SK-MEL-5 (cell line): ENCODE measurements around the gene REV1. TPM values are rescaled to one million over a fixed set of nuclear protein-coding genes. Genes with fewer than 3 reads are reported as not detected.
"Not testable (repeated sequence)": the region's sequence is repeated elsewhere in the genome, so short reads cannot be mapped to it uniquely, and the experiment has no call there.

Experiments used
- DNase-seq: peaks from one replicate; pipeline ENCODE4 v3.0.0-alpha.2; 2016; ENCODE audit warnings: low read depth, low spot score
- in situ Hi-C: cut with HindIII; loops from 2 replicates; pipeline ENCODE4 v1.10.0; 2016; ENCODE audit warnings: low sequenced_read_pairs, high pct_unique_total_duplicates, low pct_unique_long_range_greater_than_20kb
- polyA plus RNA-seq, 2 experiments: library from polyadenylated mRNA; depleted of rRNA; stranded (reverse); fragments of >200 nt; gene quantifications; 2 replicates each; pipeline ENCODE4 v1.2.3, GENCODE V29; 2015
- total RNA-seq: library from RNA; depleted of rRNA; stranded (reverse); fragments of >200 nt; shearing (Covaris generic); gene quantifications from 2 replicates; pipeline ENCODE4 v1.2.3, GENCODE V29; 2014; rRNA removed

REV1 gene
- 17.7 and 19.1 TPM in 2 replicates for total RNA-seq
- 9.5 and 10.2 TPM in 2 replicates for polyA plus RNA-seq (2015; cell fraction: cytosol; rRNA removed)
- 128 and 132 TPM in 2 replicates for polyA plus RNA-seq (2015; cell fraction: nucleus; rRNA removed)

- DNase-seq = peak; percentile 91
- in situ Hi-C loops = no loop called here
These were observed at the start of gene REV1 for GRCh38 chr2:99489761-99490622. Gene REV1 (minus strand): TSS chr2:99490017. CDS start chr2:99464975, 25,042 bp downstream.

DNA sequence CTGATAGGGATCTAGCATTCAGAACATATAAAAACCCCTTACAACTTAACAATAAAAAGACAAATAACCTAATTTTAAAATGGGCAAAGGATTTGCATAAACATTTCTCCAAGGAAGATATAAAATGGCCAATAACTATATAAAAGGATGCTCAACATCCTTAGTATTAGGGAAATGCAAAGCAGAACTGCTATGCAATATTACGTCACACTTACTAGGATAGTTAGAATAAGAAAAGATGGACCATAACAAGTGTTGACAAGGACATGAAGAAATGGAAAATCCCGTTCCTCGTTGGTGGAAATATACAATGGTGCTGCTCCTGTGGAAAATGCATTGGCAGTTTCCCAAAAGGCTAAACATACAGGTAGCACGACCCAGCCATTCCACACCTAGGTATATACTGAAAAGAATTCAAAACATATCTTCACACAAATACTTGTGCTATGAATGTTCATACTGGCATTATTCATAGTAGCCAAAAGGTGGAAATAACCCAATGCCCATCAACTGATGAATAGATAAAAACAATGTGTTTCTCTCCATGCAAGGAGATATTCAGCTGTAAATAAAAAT lies 48.2 kb upstream of the REV1 start:
- in situ Hi-C loops = no loop called here

DNA sequence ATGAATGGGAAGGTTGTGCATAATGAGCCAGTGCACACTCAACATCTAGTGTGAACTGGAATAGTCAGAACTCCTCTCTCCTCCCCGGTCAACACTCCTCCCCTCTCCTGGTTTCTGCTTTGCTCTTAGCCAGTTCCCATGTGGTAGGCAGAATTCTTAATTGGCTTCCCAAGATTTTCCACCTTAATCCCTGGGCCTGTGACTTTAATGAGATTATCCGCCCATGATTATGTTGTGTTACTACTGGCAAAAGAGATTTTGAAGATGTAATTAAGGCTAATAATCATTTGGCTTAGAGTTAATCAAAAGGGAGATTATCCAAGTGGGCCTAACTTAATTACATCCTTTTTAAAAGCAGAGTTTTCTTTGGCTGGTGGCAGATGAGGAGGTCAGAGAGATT lies 34.2 kb upstream of the REV1 start:
- in situ Hi-C loops = no loop called here
- no peak for DNase-seq

More for the DNA sequence above, 48.2 kb upstream of the REV1 start:
- no peak for DNase-seq

GRCh38 chr2:99522157-99522556 lies 32.3 kb upstream of the REV1 start:
- in situ Hi-C loops = no loop called here
- DNase-seq = no peak

- in situ Hi-C loops = no loop called here
- DNase-seq = no peak
These were observed 31.0 kb upstream of the REV1 start for GRCh38 chr2:99520813-99521212.

- DNase-seq = no peak
- in situ Hi-C loops = no loop called here
These were observed 30.4 kb upstream of the REV1 start for GRCh38 chr2:99520195-99520594.

DNA sequence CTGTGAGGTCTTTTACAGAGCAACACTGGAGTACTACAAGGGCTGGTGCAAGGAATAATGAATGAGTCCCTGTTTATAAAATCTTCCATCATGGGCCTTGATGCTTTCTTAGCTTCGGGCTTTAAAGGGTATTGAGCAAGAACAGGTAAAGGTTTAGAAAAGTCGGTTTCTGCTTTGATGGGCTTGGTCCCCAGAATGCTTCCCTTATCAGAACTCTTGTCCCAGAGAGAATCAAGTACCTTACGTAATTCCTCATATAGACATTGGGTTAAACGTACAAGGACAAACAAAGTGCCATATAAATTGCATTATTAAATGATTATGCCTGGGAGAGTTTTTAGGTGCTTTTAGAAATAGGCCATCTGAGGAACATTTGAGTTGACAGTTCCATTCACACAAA lies 24.5 kb upstream of the REV1 start:
- no peak for DNase-seq
- in situ Hi-C loops = no loop called here

GRCh38 chr2:99512181-99512591 lies 22.4 kb upstream of the REV1 start:
- in situ Hi-C loops = no loop called here
- DNase-seq = no peak

GRCh38 chr2:99509387-99509786 lies 19.6 kb upstream of the REV1 start:
- in situ Hi-C loops = no loop called here
- no peak for DNase-seq

- in situ Hi-C loops = no loop called here
- no peak for DNase-seq
These were observed 18.4 kb upstream of the REV1 start for GRCh38 chr2:99507937-99508818.

- no peak for DNase-seq
- in situ Hi-C loops = no loop called here
These were observed 15.2 kb upstream of the REV1 start for GRCh38 chr2:99504844-99505584.

DNA sequence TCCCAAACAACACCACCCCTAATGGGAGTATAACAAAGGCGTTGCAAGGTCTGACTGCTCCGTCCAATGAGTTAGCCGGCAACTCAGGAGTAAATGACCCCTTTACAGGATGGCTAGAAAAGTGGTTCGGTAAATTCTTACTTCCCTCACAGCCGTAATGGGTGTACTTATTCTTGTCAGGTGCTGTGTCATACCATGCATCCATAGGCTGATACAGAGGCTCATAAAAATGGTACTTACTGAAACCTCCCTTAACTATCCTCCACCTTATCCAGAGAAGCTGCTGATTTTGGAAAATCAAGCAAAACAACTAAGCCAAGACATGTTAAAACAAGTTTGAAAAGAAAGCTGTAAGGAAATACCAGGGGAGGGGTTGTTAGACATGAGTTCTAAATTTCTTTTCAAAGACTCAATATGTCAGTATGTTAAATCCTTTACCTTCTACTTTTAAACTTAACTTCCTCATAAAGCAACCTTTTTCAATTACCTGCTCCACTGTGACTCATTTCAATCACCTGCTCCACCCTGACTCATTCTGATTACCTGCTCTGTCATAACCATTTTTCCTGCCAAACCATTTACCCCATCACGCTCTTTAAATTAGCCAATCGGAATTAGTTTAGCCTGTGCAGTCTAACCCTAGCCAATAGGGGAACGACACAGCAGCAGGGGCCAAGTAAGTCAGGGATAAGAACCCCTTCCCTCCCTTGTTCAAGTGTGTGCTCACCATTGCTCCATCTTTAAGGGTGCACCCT lies 14.0 kb upstream of the REV1 start:
- DNase-seq, in situ Hi-C loops: not testable (repeated sequence)

DNA sequence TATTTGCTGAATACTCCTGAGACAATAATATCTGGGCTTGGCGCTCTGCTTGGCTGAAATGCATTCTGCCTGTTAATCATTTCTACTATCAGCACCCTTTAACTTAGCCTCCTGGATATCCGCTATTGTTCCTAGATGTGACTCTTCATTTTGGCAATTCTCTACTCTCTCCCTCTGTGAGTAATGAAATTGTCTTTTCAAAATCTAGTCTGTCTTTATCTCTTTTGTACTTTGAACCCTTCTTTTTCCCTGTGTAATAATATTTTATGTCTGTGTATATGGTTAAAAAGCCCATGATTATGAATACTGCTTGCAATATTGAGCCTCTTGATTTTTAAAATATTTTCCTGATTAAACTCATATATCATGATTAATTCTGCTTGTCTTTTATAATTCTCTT lies 6.2 kb upstream of the REV1 start:
- DNase-seq = no peak
- in situ Hi-C loops = no loop called here

GRCh38 chr2:99495115-99495860 lies 5.5 kb upstream of the REV1 start:
- in situ Hi-C loops = no loop called here
- DNase-seq = no peak

GRCh38 chr2:99492721-99493120 lies 2.9 kb upstream of the REV1 start:
- in situ Hi-C loops = no loop called here
- no peak for DNase-seq
